ENCODE data around the gene SARM1.
A peak's percentile ranks its signal among the peaks of the same experiment; 100 is the strongest.
"Not testable (repeated sequence)": the region's sequence is repeated elsewhere in the genome, so short reads cannot be mapped to it uniquely, and the experiment has no call there.

The SARM1 gene

DNA sequence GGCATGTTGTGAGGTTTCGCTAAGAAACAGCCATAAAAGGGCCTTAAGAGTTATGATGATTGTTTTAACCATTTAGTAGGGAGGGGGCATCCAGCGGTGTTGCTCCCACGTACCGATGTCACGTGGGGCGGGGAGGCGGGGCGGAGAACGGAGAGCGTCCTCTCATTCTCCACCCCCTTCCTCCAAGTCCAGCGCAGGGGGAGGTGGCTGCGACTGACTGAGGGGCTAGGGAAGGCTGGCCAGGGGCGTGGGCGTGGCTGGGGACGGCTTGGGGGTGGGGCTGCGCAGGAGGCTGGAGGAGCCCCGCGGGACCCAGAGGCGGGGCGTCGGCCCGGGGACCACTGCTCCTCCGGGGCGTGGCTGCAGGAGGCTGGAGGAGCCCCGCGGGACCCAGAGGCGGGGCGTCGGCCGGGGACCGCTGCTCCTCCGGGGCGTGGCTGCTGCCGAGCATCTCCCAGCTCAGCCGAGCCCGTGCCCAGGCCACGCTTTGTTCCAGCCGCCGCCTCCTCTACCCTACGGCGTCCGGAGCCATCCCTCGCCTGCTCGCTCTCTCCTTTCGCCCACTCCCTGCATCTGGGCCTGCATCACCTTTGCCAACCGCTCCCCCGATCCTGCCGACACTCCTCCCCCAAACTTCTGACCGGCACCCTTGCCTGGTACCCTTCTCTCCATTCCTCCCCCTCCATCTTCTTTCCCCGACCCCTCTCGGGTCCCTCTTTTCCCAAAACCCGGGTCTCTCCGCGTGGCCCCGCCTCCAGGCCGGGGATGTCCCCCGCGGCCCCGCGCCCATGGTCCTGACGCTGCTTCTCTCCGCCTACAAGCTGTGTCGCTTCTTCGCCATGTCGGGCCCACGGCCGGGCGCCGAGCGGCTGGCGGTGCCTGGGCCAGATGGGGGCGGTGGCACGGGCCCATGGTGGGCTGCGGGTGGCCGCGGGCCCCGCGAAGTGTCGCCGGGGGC is at the start of gene SARM1:
Gene SARM1 (plus strand): TSS at position 450 of the 958 bp plus-strand sequence. CDS start 339 bp downstream, at position 789.
- DNase-seq (ENCODE audit: low spot score): peak; percentile 95

- DNase-seq (ENCODE audit: low spot score): no peak
These were observed 47.2 kb upstream of the SARM1 start for GRCh38 chr17:28324267-28324745.

- DNase-seq (ENCODE audit: low spot score): no peak
These were observed 46.7 kb upstream of the SARM1 start for GRCh38 chr17:28324781-28325180.

- DNase-seq (ENCODE audit: low spot score): no peak
These were observed 46.3 kb upstream of the SARM1 start for GRCh38 chr17:28325211-28325610.

GRCh38 chr17:28326114-28326513 is 45.4 kb upstream of the SARM1 start:
- DNase-seq (ENCODE audit: low spot score): no peak

- DNase-seq (ENCODE audit: low spot score): no peak
These were observed 44.4 kb upstream of the SARM1 start for GRCh38 chr17:28327031-28327607.

- DNase-seq (ENCODE audit: low spot score): no peak
These were observed 43.8 kb upstream of the SARM1 start for GRCh38 chr17:28327709-28328108.

GRCh38 chr17:28328325-28328724 is 43.2 kb upstream of the SARM1 start:
- DNase-seq (ENCODE audit: low spot score): peak; percentile 35

- no peak for DNase-seq (ENCODE audit: low spot score)
These were observed 40.8 kb upstream of the SARM1 start for GRCh38 chr17:28330671-28331070.

- DNase-seq (ENCODE audit: low spot score): no peak
These were observed 39.5 kb upstream of the SARM1 start for GRCh38 chr17:28331891-28332420.

DNA sequence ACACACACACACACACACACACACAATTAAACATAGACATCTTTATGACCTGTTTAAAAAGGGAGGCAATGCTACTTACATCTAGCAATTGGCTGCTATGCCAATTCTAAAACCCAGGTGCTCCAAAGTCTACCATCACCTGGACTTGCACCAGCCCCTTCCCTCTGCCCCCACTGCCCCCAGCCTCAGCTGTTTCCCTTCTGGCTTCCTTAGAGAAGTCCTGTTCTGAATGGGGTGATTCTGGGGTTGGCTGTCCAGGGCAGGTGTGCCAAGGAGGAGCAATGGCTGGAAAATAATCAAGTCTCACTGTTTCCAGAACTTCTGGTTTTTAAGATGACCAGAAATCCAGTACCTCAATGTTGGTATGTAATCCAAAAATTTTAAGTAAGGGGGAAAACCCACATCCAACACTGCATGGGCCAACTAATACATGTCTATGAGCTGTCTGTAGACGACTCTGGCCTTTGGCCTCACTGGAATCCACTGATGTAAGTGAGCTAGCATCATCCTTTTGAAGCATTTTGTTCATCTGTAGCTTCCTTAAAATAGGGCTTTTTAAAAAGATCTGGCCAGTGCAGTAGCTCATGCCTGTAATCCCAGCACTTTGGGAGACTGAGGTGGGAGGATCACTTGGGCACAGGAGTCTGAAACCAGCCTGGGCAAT is 38.3 kb upstream of the SARM1 start:
- DNase-seq (ENCODE audit: low spot score): no peak

DNA sequence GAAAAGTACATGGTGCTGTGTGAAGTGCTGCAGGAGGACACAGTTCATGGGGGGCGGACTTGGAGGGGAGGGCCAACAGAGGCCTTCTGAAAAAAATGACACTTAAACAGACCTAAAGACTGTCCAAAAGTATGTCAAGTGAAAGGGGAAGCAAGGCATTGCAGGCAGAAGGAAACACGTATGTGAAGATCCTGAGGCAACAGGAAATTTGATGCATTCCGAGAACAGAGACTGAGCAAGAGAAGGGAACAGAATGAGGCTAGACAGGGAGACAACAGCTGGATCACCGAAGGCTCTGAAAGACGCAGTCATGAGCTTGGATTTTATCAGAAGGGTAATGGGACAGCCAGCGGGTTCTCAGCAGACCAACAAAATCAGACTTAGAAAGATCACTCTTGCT is 37.3 kb upstream of the SARM1 start:
- DNase-seq (ENCODE audit: low spot score): no peak

- no peak for DNase-seq (ENCODE audit: low spot score)
These were observed 36.8 kb upstream of the SARM1 start for GRCh38 chr17:28334666-28335200.

GRCh38 chr17:28335201-28335958 is 36.1 kb upstream of the SARM1 start, which contains the start of the genes IFT20 and TNFAIP1:
IFT20 (minus strand) TSS chr17:28335472; CDS start chr17:28331985, 3,487 bp downstream.
TNFAIP1 (plus strand) TSS chr17:28335761; CDS start chr17:28339522, 3,761 bp downstream.
- DNase-seq (ENCODE audit: low spot score): peak; percentile 96

DNA sequence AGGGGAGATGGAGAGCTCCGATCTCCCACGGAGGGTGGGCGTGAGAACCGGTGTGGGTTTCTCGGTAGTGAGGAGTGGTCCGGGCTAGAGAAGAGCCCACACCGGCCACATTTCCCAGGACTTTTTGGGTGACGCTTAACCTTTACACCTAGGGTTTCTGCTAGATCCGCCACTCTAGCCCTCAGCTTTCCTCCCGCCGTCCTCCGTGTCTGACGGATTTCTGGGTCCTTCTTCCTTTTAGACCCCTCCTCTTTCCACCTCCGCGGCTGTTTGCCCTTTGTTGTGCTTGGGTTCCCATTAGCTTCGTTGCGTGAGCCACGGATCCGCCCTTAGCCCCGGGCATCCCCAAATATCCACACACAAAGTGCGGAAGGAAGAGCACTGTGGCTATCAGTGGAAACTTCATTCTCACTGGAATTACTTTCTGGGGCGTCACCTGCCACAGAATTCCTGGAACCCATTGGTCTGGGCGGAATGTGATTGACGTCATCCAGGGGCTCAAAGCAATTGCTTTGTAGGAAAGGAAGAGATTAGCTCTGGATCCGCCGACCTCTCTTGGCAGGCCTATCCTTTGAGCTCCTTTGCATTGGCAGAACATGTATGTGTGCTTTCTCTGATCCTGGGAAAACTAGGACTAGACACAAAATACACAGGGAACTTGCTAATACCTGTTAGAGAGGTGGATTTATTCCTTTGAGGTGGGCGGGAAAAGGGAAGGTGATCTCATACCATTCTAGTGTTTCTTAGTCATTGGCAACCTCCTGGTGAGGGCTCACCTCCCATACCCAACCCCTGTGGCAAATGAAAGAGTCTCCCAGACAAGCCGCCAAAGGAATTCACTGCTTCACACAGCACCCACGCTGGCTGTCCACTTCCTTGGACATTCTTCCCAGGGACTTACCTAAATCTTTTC is 35.3 kb upstream of the SARM1 start:
- DNase-seq (ENCODE audit: low spot score): peak; percentile 75

- DNase-seq (ENCODE audit: low spot score): no peak
These were observed 33.3 kb upstream of the SARM1 start for GRCh38 chr17:28338056-28338768.

GRCh38 chr17:28338769-28339212 is 32.7 kb upstream of the SARM1 start:
- not testable (repeated sequence) for DNase-seq (ENCODE audit: low spot score)

- DNase-seq (ENCODE audit: low spot score): no peak
These were observed 32.1 kb upstream of the SARM1 start for GRCh38 chr17:28339431-28339830.

DNA sequence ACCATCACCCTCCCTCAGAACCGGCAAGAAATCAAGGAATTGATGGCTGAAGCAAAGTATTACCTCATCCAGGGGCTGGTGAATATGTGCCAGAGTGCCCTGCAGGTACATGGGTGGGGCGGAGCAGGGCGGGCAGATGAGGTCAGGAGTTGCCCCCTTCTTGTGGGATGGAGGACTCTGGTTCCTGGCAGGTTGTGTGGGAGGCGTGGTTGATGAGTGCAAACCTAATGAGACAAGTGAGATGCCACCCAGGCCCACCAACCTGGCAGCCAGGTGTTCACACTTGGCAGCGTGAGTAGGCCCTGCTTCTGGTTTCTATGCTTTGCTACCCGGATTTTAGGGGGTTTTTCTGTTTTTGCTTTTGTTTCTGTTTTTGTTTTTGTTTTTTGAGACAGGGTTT is 31.1 kb upstream of the SARM1 start:
- DNase-seq (ENCODE audit: low spot score): no peak
